H9 (cell line): ENCODE measurements around the gene HYAL2. TPM values are rescaled to one million over a fixed set of nuclear protein-coding genes. Genes with fewer than 3 reads are reported as not detected.

Experiments used
- DNase-seq: peaks from one replicate; pipeline ENCODE4 v3.0.0-alpha.2; 2017
- H2AFZ ChIP-seq: one replicate; pipeline ENCODE4 v1.6.1; 2013; ENCODE audit warnings: mild to moderate bottlenecking, low read length, control low read depth, moderate library complexity
- H2AK5ac ChIP-seq: 2 replicates; pipeline ENCODE4 v1.6.1; 2013; ENCODE audit warnings: low read length, control low read depth, mixed read lengths; ENCODE audit not compliant: insufficient read length
- H2BK120ac ChIP-seq: one replicate; pipeline ENCODE4 v1.6.1; 2013; ENCODE audit warnings: low read depth, mild to moderate bottlenecking, low read length, control low read depth, inconsistent platforms; ENCODE audit not compliant: poor library complexity, severe bottlenecking
- H2BK12ac ChIP-seq: 2 replicates; pipeline ENCODE4 v1.6.1; 2013; ENCODE audit warnings: low read length, control low read depth, mixed read lengths, low read depth; ENCODE audit not compliant: insufficient read length
- H2BK15ac ChIP-seq: 2 replicates; pipeline ENCODE4 v1.6.1; 2013; ENCODE audit warnings: low read depth, low read length, control low read depth
- H2BK20ac ChIP-seq: one replicate; pipeline ENCODE4 v1.6.1; 2013; ENCODE audit warnings: low read depth, mild to moderate bottlenecking, low read length, control low read depth, inconsistent platforms; ENCODE audit not compliant: poor library complexity, severe bottlenecking
- H2BK5ac ChIP-seq: 2 replicates; pipeline ENCODE4 v1.6.1; 2013; ENCODE audit warnings: low read length, control low read depth, mixed read lengths; ENCODE audit not compliant: insufficient read length
- H3K14ac ChIP-seq: 2 replicates; pipeline ENCODE4 v1.6.1; 2013; ENCODE audit warnings: low read length, control low read depth; ENCODE audit not compliant: insufficient read depth
- H3K18ac ChIP-seq: 2 replicates; pipeline ENCODE4 v1.6.1; 2013; ENCODE audit warnings: low read depth, mild to moderate bottlenecking, mixed read lengths, low read length, control low read depth; ENCODE audit not compliant: insufficient read length
- H3K23ac ChIP-seq: 2 replicates; pipeline ENCODE4 v1.6.1; 2013; ENCODE audit warnings: low read length, control low read depth, mixed read lengths, low read depth; ENCODE audit not compliant: insufficient read length
- H3K23me2 ChIP-seq: 2 replicates; pipeline ENCODE4 v1.6.1; 2013; ENCODE audit warnings: low read depth, mild to moderate bottlenecking, mixed read lengths, low read length, control low read depth; ENCODE audit not compliant: insufficient read length, poor library complexity, severe bottlenecking
- H3K27ac ChIP-seq: 2 replicates; pipeline ENCODE4 v1.5.1; 2013; ENCODE audit warnings: low read length, control low read depth, mixed read lengths, low read depth; ENCODE audit not compliant: insufficient read length
- H3K27me3 ChIP-seq: 2 replicates; pipeline ENCODE4 v1.6.1; 2013; ENCODE audit warnings: low read length, control low read depth, inconsistent platforms; ENCODE audit not compliant: insufficient read depth
- H3K4ac ChIP-seq: 2 replicates; pipeline ENCODE4 v1.6.1; 2013; ENCODE audit warnings: low read depth, mild to moderate bottlenecking, control low read depth, inconsistent platforms, low read length, moderate library complexity
- H3K4me1 ChIP-seq: 2 replicates; pipeline ENCODE4 v1.6.1; 2013; ENCODE audit warnings: low read length, control low read depth, inconsistent platforms; ENCODE audit not compliant: insufficient read depth
- H3K4me2 ChIP-seq: 2 replicates; pipeline ENCODE4 v1.6.1; 2013; ENCODE audit warnings: low read length, control low read depth, mixed read lengths; ENCODE audit not compliant: insufficient read length, insufficient read depth
- H3K56ac ChIP-seq: 2 replicates; pipeline ENCODE4 v1.6.1; 2013; ENCODE audit warnings: low read depth, mild to moderate bottlenecking, mixed read lengths, low read length, control low read depth; ENCODE audit not compliant: insufficient read length
- H3K79me1 ChIP-seq: 2 replicates; pipeline ENCODE4 v1.6.1; 2013; ENCODE audit warnings: low read depth, mild to moderate bottlenecking, moderate library complexity, low read length, control low read depth, inconsistent platforms; ENCODE audit not compliant: insufficient read depth, poor library complexity, severe bottlenecking
- H3K79me2 ChIP-seq: 2 replicates; pipeline ENCODE4 v1.6.1; 2013; ENCODE audit warnings: low read length, control low read depth, inconsistent platforms; ENCODE audit not compliant: insufficient read depth
- H3K9ac ChIP-seq: 2 replicates; pipeline ENCODE4 v1.6.1; 2013; ENCODE audit warnings: low read length, control low read depth, mixed read lengths; ENCODE audit not compliant: insufficient read length; ENCODE audit errors: extremely low read depth
- H3K9me3 ChIP-seq: one replicate; pipeline ENCODE4 v1.6.1; 2013; ENCODE audit warnings: low read depth, low read length, inconsistent platforms; ENCODE audit not compliant: control insufficient read depth
- H3T11ph ChIP-seq: one replicate; pipeline ENCODE4 v1.6.1; 2013; ENCODE audit warnings: mild to moderate bottlenecking, low read length, control low read depth, inconsistent platforms
- H4K20me1 ChIP-seq: one replicate; pipeline ENCODE4 v1.6.1; 2013; ENCODE audit not compliant: control insufficient read depth, insufficient read length, insufficient read depth
- H4K5ac ChIP-seq: 2 replicates; pipeline ENCODE4 v1.6.1; 2013; ENCODE audit warnings: low read depth, mild to moderate bottlenecking, mixed read lengths, low read length, control low read depth; ENCODE audit not compliant: insufficient read length
- H4K8ac ChIP-seq: replicated peaks from 2 replicates; pipeline ENCODE4 v1.6.1; 2013; ENCODE audit warnings: low read length, control low read depth, mixed read lengths, low read depth; ENCODE audit not compliant: insufficient read length
- H4K91ac ChIP-seq: 2 replicates; pipeline ENCODE4 v1.6.1; 2013; ENCODE audit warnings: low read depth, mild to moderate bottlenecking, moderate library complexity, mixed read lengths, low read length, control low read depth; ENCODE audit not compliant: insufficient read length
- H3K27ac Mint-ChIP-seq, 3 experiments: 2 replicates in 2 of 3; 3 replicates in 1 of 3; pipeline ENCODE4 v1.8.0; 2020 to 2021; ENCODE audit warnings: mixed read lengths in 3 of 3, mild to moderate bottlenecking in 1 of 3, moderate library complexity in 1 of 3
- H3K27me3 Mint-ChIP-seq: 2 replicates; pipeline ENCODE4 v1.8.0; 2021; ENCODE audit warnings: low read depth, mild to moderate bottlenecking, moderate library complexity, mixed read lengths
- H3K36me3 Mint-ChIP-seq, 3 experiments: 2 replicates in 2 of 3; 3 replicates in 1 of 3; pipeline ENCODE4 v1.8.0; 2020 to 2021; ENCODE audit warnings: low read depth in 3 of 3, mixed read lengths in 3 of 3; ENCODE audit not compliant: insufficient read depth in 1 of 3
- H3K4me1 Mint-ChIP-seq, 2 experiments: 2 replicates each; pipeline ENCODE4 v1.8.0; 2020; ENCODE audit warnings: mixed read lengths in 2 of 2
- H3K4me3 Mint-ChIP-seq, 2 experiments: 2 replicates in 1 of 2; 3 replicates in 1 of 2; pipeline ENCODE4 v1.8.0; 2020 to 2021; ENCODE audit warnings: mild to moderate bottlenecking in 2 of 2, mixed read lengths in 2 of 2, moderate library complexity in 1 of 2
- H3K9me3 Mint-ChIP-seq, 2 experiments: 2 replicates in 1 of 2; 3 replicates in 1 of 2; pipeline ENCODE4 v1.8.0; 2020; ENCODE audit warnings: mild to moderate bottlenecking in 2 of 2, mixed read lengths in 2 of 2, moderate library complexity in 1 of 2
- WGBS: extraction: QIAGEN DNeasy Blood & Tissue Kit; methylation state at CpG from one replicate; pipeline ENCODE4 v1.1.7; 2013; ENCODE audit warnings: missing lambda C conversion rate, low lambda C conversion rate, mixed read lengths; ENCODE audit not compliant: insufficient read length; ENCODE audit errors: extremely low coverage; 5-methylcytosine and 5-hydroxymethylcytosine counted together
- total RNA-seq: library from RNA; stranded (reverse); gene quantifications from 2 replicates; pipeline ENCODE4 v1.2.1, GENCODE V29; 2021
- TF ChIP-seq, protein P1 (sequence below): fragments of 200-600 bp; sonication (generic); conservative IDR thresholded peaks from 3 replicates; pipeline ENCODE4 v1.8.0; 2021; ENCODE audit warnings: antibody characterized with exemption, mild to moderate bottlenecking

Gene HYAL2
- total RNA-seq, 1 experiment from 2014 or later = 51.9 TPM

DNA sequence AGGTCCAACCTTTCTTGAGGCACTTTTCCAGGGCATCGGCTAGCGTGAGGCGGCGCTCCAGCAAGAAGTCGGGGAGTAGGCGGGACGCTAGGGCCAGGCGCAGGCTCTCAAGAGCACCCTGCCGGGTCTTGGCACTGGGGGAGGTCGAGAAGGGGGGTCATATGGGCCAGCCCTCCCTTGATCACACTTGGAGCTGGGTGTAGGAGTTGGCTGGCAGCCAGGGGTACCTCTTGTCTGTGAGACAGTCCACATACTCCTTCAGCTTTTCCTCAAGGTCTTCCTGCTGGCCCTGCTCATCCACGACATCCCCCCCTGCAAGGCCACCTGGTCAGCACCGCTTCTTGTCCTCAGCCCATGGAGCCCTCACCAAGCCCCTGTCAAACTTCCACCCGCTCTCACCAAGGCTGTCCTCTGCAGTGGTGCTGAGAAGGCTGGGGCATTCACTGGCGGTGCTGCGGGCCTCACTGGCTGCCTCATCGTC, 32.3 kb downstream of the HYAL2 start:
- Histone ChIP-seq H2BK15ac (no peak overlapping the region), H3K27me3 (no peaks in the 10 kb centered on the region), H4K91ac (no peak overlapping the region), H4K5ac (no peak overlapping the region), H2BK5ac (no peak overlapping the region), H2BK120ac (no peak overlapping the region), H2BK12ac (no peak overlapping the region), H3K27ac (no peak overlapping the region), H3K18ac (no peak overlapping the region), H3T11ph (no peak overlapping the region), H3K56ac (no peak overlapping the region), H2AK5ac (no peak overlapping the region), H3K9me3 (no peaks in the 10 kb centered on the region), H4K20me1 (no peaks in the 10 kb centered on the region), H3K4me1 (no peaks in the 10 kb centered on the region), H3K4ac (no peak overlapping the region), H3K23ac (no peak overlapping the region), H2BK20ac (no peak overlapping the region), H3K14ac (no peak overlapping the region), H3K23me2 (peaks cover 5% of the 10 kb centered on the region), H3K79me2 (peaks cover 3% of the 10 kb centered on the region; the same call in 1 of the 2 replicates), H4K8ac (no peak overlapping the region), H3K79me1 (no peaks in the 10 kb centered on the region), H2AFZ (no peak overlapping the region), H3K4me2 (no peak overlapping the region), H3K9ac (no peak overlapping the region)
- TF ChIP-seq, protein P1, sequence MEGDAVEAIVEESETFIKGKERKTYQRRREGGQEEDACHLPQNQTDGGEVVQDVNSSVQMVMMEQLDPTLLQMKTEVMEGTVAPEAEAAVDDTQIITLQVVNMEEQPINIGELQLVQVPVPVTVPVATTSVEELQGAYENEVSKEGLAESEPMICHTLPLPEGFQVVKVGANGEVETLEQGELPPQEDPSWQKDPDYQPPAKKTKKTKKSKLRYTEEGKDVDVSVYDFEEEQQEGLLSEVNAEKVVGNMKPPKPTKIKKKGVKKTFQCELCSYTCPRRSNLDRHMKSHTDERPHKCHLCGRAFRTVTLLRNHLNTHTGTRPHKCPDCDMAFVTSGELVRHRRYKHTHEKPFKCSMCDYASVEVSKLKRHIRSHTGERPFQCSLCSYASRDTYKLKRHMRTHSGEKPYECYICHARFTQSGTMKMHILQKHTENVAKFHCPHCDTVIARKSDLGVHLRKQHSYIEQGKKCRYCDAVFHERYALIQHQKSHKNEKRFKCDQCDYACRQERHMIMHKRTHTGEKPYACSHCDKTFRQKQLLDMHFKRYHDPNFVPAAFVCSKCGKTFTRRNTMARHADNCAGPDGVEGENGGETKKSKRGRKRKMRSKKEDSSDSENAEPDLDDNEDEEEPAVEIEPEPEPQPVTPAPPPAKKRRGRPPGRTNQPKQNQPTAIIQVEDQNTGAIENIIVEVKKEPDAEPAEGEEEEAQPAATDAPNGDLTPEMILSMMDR = no peak
- peak overlapping the region; percentile 55 to 82; a peak in 4 of 5 replicates for H3K4me3 Mint-ChIP-seq
- whole genome bisulfite sequencing = no CpG with 5 or more reads among the region's 16 CpGs
- no peak overlapping the region for H3K27ac Mint-ChIP-seq
- peaks cover 26 to 44% (median 40%) of the 10 kb centered on the region in 3 experiments; a peak in 6 of 7 replicates for H3K36me3 Mint-ChIP-seq
- no peak for DNase-seq
- no peaks in the 10 kb centered on the region; a peak in 1 of 5 replicates for H3K9me3 Mint-ChIP-seq
- peaks cover 11% of the 10 kb centered on the region in 2 experiments for H3K4me1 Mint-ChIP-seq
- H3K27me3 Mint-ChIP-seq = no peaks in the 10 kb centered on the region
